ENCODE results near the gene ANKRD13B.
A peak's percentile ranks its signal among the peaks of the same experiment; 100 is the strongest.

Gene ANKRD13B

DNA sequence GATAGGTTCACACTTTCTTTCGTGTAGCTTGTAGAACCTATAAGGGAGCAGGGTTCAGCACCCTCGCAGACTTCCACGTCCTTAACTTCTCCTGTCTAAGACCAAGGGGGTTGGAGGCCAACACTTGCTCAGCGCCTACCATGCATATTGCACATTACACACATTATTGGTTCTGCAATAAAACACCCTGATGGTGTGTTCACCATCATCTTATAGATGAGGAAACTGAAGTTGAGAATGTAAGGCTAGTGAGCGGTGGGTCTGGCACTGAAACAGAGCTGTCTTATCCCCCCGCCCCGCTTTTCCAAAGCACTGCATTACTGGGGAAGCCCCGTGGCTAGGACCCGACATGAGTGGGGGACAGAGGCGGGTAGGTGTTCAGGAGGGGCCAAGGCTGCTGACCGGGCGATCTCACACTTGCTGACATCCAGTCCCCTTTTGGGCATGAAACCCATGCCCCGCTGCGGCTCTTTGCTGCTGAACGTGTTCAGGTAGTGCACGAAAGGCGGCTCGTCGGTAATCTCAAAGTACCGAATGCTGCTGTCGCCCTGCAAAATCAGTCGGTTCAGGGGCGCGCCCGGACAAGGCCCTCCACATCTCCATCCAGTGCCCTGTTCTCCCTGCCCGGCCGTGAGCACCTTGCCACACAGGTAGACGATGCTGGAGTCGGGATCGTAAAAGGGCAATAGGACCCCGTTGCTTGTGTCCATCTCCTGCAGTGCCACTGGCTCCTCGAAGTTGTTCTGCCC lies 23.5 kb downstream of the ANKRD13B start:
- no peak for DNase-seq (ENCODE audit: low spot score)

DNA sequence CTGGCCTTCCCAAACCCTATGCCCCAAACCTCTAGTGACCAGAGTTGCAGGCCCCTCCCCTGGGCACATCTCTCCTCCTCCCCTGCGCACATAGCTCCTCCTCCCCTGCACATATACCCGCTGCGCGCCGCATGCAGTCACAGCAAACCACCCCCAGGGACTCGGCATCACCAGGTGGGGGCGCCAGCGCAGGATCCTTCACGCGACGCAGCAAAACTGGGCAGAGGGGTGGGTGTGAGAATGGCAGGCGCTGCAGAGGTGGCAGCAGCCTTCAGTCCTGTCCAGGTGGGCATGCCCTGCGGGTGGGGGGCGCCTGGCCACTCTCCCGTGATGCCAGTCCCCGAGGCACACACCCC lies 24.2 kb downstream of the ANKRD13B start:
- peak; percentile 91 for DNase-seq (ENCODE audit: low spot score)

DNA sequence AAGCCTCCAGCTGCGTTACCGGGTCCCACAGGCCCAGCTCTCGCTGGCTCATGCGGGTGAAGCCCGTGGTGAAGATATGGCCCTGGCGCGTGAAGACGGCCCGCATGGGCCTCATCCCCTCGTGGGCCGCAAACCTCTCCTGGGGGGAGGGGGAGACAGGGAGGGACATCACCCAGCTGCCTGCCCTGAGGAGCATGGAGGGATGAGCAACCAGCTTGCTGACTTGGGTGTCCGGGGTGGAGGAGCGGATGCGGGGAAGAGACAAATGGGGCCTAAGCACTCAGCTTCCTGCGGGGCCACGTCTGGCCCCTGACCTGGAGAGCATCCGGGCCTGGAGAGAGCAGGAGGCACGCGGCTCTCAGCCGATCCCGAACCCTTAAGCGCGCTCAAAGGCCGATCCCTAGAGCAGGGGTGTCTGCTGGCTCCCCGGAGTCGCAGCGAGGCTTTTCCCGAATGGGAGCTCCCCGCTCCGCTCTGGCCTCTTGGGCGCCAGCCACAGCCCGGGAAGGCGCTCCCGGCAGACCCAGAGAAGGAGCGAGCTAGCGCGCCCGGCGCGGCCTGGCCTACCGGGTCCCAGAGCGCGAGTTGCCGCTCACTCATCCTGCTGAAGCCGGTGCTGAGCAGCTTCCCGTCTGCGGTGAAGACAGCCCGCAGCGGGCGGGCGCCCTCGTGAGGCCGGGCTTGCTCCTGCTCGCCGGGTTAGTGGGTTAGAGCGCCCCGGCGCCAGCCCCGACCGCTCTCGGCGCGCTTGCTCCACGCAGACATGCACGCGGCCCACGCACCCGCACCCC lies 24.7 kb downstream of the ANKRD13B start:
- DNase-seq (ENCODE audit: low spot score) = peak; percentile 88

DNA sequence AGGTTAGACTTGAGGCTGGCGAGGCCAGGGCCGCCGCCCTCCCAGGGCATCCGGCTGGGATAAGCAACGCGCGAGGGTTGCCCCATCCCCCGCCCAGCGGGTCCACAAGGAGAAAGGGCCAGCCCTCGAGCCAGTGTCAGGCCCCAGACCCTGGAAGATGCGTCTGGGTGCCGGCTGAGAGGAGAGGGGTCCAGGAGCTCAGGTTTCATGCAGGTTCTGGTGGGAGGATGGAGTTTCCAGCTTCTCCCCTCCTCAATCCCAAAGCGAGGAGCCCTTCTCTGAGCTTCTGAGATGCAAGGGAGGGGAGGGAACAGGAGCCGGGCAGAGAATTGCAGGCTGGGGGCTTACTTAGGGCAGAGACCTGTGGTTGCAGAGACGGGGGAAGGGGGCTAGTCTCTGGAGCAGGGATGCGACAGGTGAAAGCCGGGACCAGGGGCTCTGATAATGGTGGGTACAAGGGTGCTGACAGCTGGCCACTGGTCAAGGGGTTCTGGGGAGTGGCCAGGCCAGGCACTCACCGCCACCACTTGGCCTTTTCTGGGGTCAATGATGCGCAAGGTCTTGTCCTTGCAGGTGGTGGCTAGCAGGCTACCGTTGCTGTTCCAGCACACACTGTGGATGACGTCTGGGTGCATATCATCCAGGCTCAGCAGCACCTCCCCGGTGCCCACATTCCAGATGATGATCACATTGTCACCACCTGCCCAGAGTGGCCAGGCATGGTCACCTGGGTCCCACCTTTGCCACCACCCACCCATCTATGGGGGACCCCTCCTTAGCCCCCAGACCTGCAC lies 25.5 kb downstream of the ANKRD13B start:
- no peak for DNase-seq (ENCODE audit: low spot score)

DNA sequence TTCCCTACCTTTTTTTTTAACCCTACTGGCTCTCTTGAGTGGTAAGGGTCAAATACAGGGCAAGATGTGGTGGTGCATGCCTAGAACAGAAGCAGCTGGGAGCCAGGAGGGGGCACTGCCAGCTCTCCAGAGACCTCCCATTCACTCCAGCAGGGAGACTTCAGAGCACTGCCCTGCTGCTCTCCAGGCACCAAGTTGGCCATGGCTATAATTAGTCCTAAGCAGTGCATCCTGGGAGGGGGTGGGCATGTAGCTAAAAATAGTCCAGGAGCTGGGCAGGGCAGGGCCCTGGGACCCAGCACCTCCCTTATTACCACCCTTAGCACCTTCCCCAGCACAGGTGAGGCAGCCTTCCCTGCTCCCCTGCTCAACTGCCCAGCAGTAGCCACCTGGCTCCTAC lies 26.3 kb downstream of the ANKRD13B start:
- DNase-seq (ENCODE audit: low spot score) = no peak

DNA sequence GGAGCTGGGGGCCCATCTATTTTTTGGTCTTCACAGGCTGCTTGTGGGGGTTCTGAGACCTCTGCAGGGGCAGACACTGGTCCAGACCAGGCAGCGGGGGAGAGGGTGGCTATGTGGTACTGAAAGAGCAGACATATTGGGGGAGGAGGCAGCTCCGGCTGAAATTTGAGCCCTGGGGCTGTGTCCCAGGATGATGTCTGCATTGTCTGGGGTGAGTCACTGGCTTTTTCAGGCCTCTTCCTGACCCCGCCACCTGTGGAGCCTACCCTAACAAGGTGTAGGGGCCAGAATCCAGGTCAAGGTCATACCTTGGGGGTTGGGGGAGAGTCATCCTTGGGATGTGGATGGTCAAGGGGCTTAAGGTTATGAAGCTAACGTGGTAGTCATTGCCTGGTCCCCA lies 27.3 kb downstream of the ANKRD13B start:
- no peak for DNase-seq (ENCODE audit: low spot score)

DNA sequence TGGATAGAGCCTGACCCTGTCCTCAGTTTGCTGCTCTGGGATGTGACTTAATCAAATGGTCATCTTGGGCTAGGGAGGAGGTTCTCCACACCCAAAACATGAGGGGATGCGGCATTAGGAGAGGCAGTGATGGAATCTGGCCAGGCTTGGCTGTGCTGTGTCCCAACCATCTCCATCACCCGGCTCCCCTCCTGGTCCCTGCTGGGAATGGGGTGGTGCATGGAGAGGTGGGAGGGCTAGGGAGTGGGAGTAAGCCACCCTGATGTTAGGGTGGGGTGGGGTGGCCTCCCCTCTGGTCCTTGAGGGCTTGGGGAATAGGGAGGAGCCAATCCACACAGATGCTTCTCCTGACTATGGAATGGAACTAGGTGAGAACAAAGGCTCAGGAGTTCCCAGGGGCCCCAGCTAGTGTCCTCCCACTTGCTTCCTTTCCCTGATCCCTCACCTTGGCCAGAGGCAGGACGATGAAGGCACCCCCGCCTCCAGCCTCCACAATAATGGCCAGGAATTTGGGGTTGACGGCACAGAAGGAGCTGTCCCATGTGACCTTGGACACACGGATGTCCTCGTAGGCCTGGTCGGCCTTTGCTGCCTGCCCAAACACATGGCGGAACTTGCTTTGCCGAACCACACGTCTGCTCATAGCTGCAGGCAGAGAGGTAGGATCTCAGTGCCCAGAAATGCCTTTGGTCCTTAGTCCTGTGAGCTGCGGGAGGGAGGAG lies 28.0 kb downstream of the ANKRD13B start:
- DNase-seq (ENCODE audit: low spot score) = no peak

DNA sequence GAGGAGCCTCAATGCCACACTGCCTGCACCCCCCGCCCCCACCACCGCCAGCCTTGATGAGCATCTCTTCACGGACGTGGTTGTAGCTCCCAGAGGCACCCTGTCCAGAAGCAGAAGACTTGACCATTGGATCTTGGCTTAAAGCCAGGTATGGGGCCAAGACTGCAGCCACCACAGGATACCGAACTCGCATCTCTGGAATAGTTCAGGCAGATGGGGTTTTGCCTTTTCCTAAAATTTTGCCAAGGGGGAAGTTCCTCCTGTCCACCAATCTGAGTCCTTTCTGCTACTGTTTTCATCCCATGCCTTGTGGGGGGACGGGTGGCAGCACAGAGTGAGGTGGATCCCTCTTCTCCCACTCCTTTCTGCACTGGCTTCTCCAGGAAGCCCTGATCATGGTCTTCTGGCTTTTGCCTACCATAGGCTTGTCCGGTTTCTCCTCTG lies 28.8 kb downstream of the ANKRD13B start:
- no peak for DNase-seq (ENCODE audit: low spot score)

DNA sequence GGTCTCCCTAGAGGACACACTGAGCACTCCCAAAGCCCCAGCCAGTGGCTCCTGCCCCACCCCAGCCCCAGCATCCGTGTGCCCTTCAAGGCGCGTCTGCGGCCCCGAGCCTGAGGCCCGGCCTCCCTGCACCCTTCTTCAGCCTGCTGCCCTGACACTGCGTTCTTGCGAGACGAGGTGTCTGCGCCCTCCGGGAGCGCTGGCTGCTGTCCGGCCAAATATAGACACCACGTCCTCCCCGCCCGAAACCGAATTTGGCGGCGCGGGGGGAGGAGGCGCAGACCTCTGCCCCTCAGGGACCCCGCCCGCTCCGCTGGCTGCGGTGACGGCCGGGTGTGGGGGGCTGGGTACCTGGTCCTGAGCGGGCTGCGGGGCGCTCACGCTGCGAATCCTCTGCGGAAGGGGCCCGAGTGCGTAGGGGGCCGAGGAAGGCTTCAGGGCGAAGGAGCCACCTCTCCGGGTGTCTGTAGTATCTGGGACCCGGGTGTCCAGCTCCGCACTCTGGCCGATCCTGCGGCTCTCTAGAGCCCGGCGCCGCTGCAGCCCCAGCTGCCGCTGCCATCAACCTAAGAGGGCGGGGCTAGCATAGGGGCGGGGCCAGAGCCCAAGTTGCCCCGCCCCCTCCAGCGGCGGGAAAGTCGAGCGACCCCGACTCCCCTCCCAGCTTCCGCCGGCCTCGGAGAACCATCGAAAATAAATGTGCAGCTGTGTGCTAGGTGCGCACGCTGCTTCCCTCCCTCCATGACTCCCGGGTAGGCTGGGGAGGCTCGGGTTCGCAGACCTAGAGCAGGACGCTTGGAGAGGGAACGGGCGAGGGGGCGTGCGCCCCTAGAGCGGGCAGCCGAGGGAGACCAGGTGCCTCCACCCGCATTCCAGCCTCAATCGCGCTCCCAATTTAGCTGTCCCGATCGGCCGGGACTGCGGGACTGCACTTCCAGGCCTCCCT lies 29.7 kb downstream of the ANKRD13B start, which contains the start of gene CORO6:
Gene CORO6 (minus strand): TSS at position 576 of the 946 bp plus-strand sequence. CDS start 1,491 bp downstream, outside the sequence.
- DNase-seq (ENCODE audit: low spot score) = peak; percentile 56

DNA sequence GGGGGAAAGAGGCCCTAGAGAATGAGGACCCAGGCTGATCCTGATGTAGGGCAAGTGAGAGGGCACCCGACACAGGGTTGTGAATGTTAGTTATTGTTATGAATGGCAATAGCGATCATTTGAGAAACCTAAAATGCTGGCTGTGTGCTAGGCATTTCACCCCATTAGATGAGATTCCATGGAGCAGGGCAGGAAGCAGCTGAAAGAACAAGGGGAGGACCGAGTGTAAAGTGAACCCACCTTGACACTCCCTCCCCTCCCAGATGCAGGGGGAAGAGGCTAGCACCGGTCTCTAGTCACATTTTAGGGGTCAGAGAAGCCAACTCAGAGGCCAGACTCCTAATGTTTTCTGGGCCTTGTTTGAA lies 30.3 kb downstream of the ANKRD13B start:
- no peak for DNase-seq (ENCODE audit: low spot score)

DNA sequence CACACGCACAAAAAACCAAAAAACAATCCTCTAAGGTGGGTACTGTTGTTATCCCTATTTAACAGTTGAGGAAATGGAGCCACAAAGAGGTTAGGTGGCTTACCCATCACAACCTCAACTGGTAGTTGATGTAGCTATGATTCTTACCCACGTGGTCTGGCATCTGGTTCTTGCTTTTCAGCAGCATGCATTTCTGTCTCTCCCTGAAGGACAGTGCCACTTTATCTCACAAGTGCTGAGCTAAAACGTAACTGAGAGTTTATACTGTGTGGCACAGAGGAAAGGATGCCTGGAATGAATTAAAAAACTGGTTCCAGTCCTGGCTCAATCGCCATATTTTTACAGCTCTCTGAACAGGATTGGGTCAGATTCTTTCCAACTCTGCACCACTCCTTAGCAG lies 31.7 kb downstream of the ANKRD13B start:
- DNase-seq (ENCODE audit: low spot score) = no peak

DNA sequence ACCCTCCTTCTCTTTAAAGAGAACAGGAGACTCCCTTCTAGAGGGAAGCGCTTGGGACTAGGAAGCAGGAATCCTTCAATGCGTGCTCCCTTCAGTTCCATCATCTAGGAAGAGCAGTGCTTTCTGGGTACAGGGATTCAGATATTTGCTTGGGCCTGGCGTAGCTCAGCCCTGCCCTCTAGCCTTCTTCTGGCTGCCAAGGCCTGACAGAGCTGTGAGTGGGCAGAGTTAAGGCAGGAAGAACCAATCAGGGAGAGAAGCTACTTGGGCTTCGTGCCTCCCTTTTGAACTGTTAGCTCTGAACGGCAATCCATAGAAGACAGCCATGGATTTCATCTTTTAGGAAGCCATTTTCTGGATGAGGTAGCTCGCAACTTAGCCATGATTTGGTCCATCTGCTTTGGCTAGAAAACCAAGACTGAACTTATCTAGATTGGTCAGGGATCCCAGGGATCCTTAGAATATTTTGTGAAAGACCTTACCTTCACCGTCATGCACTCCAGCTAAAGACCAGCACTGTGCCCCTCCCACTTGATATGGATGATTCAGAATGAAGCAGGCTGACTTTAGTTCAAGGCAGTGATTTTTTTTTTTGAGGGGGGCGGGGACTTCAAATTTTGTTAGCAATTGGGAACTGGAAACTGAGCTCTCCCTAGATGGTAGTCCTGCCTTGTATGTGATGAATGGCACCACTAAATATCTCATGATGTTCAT lies 32.3 kb downstream of the ANKRD13B start:
- no peak for DNase-seq (ENCODE audit: low spot score)

DNA sequence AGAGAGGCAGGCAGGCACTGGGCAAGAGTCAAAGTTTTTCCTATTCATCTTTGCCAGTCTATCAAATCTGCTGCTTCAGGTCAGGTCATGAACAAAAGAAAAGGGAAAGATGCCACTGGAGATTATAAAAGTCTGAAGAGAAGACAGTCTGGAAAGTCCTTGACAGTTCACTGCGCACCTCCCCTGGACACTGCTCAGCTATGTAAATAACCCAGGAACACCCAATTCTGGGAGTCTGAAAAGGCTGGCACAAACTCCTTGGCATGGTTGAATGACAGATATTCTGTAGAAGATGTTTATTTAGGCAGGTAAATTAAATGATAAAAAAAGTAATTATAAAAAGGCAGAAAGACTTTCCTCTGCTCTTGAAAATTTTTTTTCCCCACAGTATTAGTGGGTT lies 35.0 kb downstream of the ANKRD13B start:
- no peak for DNase-seq (ENCODE audit: low spot score)

DNA sequence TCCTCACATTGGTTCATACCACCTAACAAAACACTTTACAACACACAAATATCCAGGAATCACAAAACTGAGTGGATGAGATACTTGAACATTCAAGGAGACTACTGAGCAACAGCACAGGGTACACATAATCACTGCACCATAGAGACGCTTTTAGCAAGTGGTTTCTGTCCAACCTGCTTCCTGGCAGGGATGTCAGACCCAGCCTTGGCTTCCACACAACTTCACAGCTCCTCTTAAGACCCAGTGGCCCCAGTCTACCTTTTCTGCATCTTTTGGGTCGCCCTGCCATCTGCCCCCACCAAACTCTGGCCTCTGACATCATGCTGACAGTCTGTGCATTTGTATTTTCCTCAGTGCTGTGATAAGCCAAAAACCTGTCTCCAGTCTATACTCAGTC lies 35.7 kb downstream of the ANKRD13B start:
- no peak for DNase-seq (ENCODE audit: low spot score)

DNA sequence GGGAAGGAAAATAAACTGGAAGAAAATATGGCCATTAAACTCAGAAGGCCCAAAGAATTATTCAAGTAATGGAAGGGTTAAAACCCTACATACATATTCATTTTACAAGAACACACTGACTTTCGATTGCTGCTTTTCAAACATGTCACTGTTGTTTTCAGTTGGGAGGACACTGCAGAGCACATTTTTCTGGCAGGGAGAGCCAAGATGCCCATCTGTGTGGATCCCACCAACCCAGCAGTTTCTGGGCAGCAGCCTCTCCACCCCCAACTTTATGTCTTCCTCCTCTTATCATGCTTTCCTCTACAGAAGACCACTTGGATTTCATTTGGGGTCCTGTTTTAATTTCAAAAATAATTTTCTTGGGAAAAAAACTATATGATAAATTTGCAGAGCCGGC lies 36.9 kb downstream of the ANKRD13B start:
- DNase-seq (ENCODE audit: low spot score) = no peak

DNA sequence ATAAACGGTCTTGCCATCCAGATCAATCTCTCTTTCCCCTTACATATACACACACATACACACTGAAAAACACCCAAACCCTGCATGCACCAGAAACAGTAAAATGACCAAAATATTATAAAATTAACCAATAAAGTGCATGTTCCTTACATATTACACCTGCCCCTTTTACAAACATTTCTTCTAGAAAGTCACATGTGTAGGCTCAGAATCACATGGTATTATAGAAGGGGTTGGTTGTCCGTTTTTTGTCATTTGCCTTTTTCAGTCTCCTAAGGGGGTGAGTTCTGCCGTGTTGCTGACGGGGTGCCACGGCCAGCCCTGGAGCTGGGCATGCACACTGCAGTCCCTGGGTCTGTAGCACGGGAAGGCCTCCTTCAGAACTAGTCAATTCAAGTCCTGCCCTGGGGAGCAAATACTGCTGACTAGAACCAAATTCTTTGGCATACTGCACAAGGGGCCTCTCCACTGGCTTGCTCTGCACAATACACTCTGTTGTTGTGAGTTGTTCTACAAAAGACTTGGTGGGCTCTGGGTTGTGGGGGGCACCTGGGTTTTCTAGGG lies 37.8 kb downstream of the ANKRD13B start:
- DNase-seq (ENCODE audit: low spot score) = no peak

DNA sequence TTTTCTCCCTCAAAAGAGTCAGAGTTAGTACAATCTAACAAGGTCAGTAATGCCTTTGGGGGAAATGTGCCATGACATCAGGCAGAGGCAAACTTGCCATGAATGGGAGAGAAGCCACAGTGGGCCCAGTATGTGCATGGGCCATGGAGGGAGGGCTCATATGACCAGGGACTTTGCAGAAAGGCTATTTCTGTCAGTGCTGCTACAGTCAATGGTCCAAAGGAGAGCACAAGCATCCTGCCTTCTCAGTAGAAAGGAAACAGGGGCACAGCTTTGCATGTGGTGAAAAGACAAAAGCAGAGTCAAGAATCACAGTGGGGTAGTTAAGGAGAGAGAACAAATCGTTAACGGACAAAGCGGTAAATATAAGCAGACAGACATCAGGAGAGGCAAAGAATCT lies 41.0 kb downstream of the ANKRD13B start:
- DNase-seq (ENCODE audit: low spot score) = no peak

DNA sequence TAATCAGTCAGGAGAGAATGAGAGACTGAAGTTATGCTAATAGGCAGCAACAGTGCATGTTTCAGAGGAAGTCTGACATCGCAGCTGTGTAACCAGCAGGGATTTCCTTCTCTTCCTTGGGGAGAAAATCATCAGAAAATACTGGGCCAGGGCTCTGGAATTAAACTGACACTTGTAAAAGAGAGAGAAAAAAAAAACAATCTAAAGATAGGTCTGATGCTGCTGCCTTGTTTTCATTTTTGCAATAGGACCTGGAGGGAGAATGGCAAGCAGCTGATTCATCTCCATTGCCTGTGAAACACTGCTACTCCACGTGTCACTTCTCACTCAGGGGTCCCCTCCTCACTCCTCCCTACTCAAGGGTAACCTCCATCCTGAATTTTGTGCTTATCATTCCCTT lies 47.5 kb downstream of the ANKRD13B start:
- no peak for DNase-seq (ENCODE audit: low spot score)

DNA sequence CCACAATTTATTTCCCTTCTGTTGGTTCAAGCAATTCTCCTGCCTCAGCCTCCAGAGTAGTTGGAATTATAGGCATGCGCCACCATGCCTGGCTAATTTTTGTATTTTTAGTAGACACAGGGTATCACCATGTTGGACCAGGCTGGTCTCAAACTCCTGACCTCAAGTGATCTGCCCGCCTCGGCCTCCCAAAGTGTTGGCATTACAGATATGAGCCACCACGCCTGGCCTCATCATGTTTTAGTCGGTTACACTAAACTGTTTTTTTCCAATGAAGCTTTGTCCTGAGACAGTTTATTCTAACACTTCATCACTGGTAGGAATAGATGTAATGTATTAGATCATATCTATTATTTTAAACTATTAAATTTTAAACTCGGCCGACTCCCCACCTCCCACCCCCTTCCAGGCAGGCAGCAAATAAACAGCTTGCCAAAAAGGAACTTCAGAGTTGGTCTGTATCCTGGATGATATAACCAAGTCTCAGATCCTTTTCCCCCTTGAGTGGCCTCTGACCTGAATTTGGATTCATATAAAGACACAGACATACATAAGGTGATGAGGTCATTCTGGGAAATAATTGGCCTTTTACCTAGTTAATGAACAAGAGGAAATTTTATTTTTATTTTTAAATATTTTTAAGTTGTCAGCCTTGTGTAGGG lies 48.2 kb downstream of the ANKRD13B start:
- no peak for DNase-seq (ENCODE audit: low spot score)
